Measurements from ENCODE around the gene AMOT.

Gene AMOT

GRCh38 chrX:112820364-112821268 lies 20.0 kb downstream of the AMOT start:
- no peaks in the 10 kb centered on the region for H3F3A ChIP-seq (ENCODE audit: insufficient read depth)
- H4K20me1 ChIP-seq (ENCODE audit: low read depth, low read length), result no peaks in the 10 kb centered on the region
- no peaks in the 10 kb centered on the region for H3K79me2 ChIP-seq (ENCODE audit: insufficient read depth, low read length)
- H3K9me3 ChIP-seq (ENCODE audit: insufficient read depth, low read length), result no peaks in the 10 kb centered on the region
- H2AFZ ChIP-seq (ENCODE audit: low read depth, low read length, severe bottlenecking), result no peak overlapping the region
- no peaks in the 10 kb centered on the region for H3K27me3 ChIP-seq (ENCODE audit: low read length)
- no peak overlapping the region for H3K4me2 ChIP-seq (ENCODE audit: low read depth, low read length, poor library complexity, severe bottlenecking)
- no peak overlapping the region for H3K9ac ChIP-seq (ENCODE audit: low read length)
- H3K36me3 ChIP-seq (ENCODE audit: low read length), result no peaks in the 10 kb centered on the region
- no peak for TF ChIP-seq CTCF (IDR thresholded peaks at IDR 0.05; ENCODE audit: insufficient read depth, low read length, poor library complexity, severe bottlenecking)
- TF ChIP-seq EZH2phosphoT487 (conservative IDR thresholded peaks at IDR 0.05; ENCODE audit: low read length), result no peak
- no peak overlapping the region for H3K27ac ChIP-seq (ENCODE audit: low read depth, low read length)
- no peak overlapping the region for H3K4me3 ChIP-seq (ENCODE audit: insufficient read depth, low read length, poor library complexity, severe bottlenecking)
- H3K9me2 ChIP-seq (replicated peaks; ENCODE audit: insufficient read depth, low read length), result no peaks in the 10 kb centered on the region

GRCh38 chrX:112819813-112820212 lies 20.8 kb downstream of the AMOT start:
- no peaks in the 10 kb centered on the region for H3K9me2 ChIP-seq (replicated peaks; ENCODE audit: insufficient read depth, low read length)
- no peak overlapping the region for H3K4me2 ChIP-seq (ENCODE audit: low read depth, low read length, poor library complexity, severe bottlenecking)

GRCh38 chrX:112819008-112819640 lies 21.5 kb downstream of the AMOT start:
- Histone ChIP-seq H3K9me2 (replicated peaks; ENCODE audit: insufficient read depth, low read length) (no peaks in the 10 kb centered on the region), H3K9ac (ENCODE audit: low read length) (no peak overlapping the region), H3K4me3 (ENCODE audit: insufficient read depth, low read length, poor library complexity, severe bottlenecking) (no peak overlapping the region), H3K36me3 (ENCODE audit: low read length) (no peaks in the 10 kb centered on the region), H3K4me2 (ENCODE audit: low read depth, low read length, poor library complexity, severe bottlenecking) (no peak overlapping the region), H3K79me2 (ENCODE audit: insufficient read depth, low read length) (no peaks in the 10 kb centered on the region), H3K9me3 (ENCODE audit: insufficient read depth, low read length) (no peaks in the 10 kb centered on the region), H3K27me3 (ENCODE audit: low read length) (no peaks in the 10 kb centered on the region), H2AFZ (ENCODE audit: low read depth, low read length, severe bottlenecking) (no peak overlapping the region), H4K20me1 (ENCODE audit: low read depth, low read length) (no peaks in the 10 kb centered on the region), H3K27ac (ENCODE audit: low read depth, low read length) (no peak overlapping the region), H3F3A (ENCODE audit: insufficient read depth) (no peaks in the 10 kb centered on the region)
- TF ChIP-seq CTCF (IDR thresholded peaks at IDR 0.05; ENCODE audit: insufficient read depth, low read length, poor library complexity, severe bottlenecking) (no peak), EZH2phosphoT487 (conservative IDR thresholded peaks at IDR 0.05; ENCODE audit: low read length) (no peak)

More at GRCh38 chrX:112819813-112820212, 20.8 kb downstream of the AMOT start:
- H3F3A ChIP-seq (ENCODE audit: insufficient read depth), result no peaks in the 10 kb centered on the region
- no peaks in the 10 kb centered on the region for H3K79me2 ChIP-seq (ENCODE audit: insufficient read depth, low read length)
- no peaks in the 10 kb centered on the region for H3K36me3 ChIP-seq (ENCODE audit: low read length)
- H3K9me3 ChIP-seq (ENCODE audit: insufficient read depth, low read length), result no peaks in the 10 kb centered on the region
- H2AFZ ChIP-seq (ENCODE audit: low read depth, low read length, severe bottlenecking), result no peak overlapping the region
- H3K9ac ChIP-seq (ENCODE audit: low read length), result no peak overlapping the region
- H3K4me3 ChIP-seq (ENCODE audit: insufficient read depth, low read length, poor library complexity, severe bottlenecking), result no peak overlapping the region
- no peaks in the 10 kb centered on the region for H3K27me3 ChIP-seq (ENCODE audit: low read length)
- no peaks in the 10 kb centered on the region for H4K20me1 ChIP-seq (ENCODE audit: low read depth, low read length)
- no peak for TF ChIP-seq CTCF (IDR thresholded peaks at IDR 0.05; ENCODE audit: insufficient read depth, low read length, poor library complexity, severe bottlenecking)
- no peak for TF ChIP-seq EZH2phosphoT487 (conservative IDR thresholded peaks at IDR 0.05; ENCODE audit: low read length)
- no peak overlapping the region for H3K27ac ChIP-seq (ENCODE audit: low read depth, low read length)

Measured in SU-DHL-6 (cell line).